IPS DF 6.9 (cell line): ENCODE results near the gene ENTHD1.

Source experiments
- DNase-seq: peaks from one replicate; pipeline ENCODE4 v3.0.0-alpha.2; 2013; ENCODE audit warnings: low read depth, low spot score
- H3K27ac ChIP-seq: one replicate; pipeline ENCODE4 v1.5.1; 2013; ENCODE audit warnings: low read length, control low read depth
- H3K27me3 ChIP-seq: 2 replicates; pipeline ENCODE4 v1.6.1; 2013; ENCODE audit warnings: mild to moderate bottlenecking, low read length; ENCODE audit not compliant: control insufficient read depth, insufficient read depth
- H3K36me3 ChIP-seq: 2 replicates; pipeline ENCODE4 v1.6.1; 2013; ENCODE audit warnings: low read length; ENCODE audit not compliant: control insufficient read depth, insufficient read depth
- H3K4me1 ChIP-seq: 2 replicates; pipeline ENCODE4 v1.6.1; 2013; ENCODE audit warnings: low read length; ENCODE audit not compliant: control insufficient read depth, insufficient read depth
- H3K4me3 ChIP-seq: 2 replicates; pipeline ENCODE4 v1.5.1; 2013; ENCODE audit warnings: mild to moderate bottlenecking, low read length
- H3K9me3 ChIP-seq: 2 replicates; pipeline ENCODE4 v1.6.1; 2013; ENCODE audit warnings: low read length, inconsistent platforms; ENCODE audit not compliant: control insufficient read depth, insufficient read depth
- WGBS: extraction: QIAGEN DNeasy Blood & Tissue Kit; methylation state at CpG from one replicate; pipeline ENCODE4 v1.1.7; 2013; ENCODE audit warnings: mixed read lengths, missing lambda C conversion rate; ENCODE audit not compliant: insufficient read length, insufficient coverage; 5-methylcytosine and 5-hydroxymethylcytosine counted together

Gene ENTHD1

GRCh38 chr22:39924286-39924685 is 30.7 kb upstream of the ENTHD1 start:
- no peak overlapping the region for H3K4me3 ChIP-seq
- no peak for DNase-seq
- H3K4me1 ChIP-seq, result no peaks in the 10 kb centered on the region; the same call in 1 of the 2 replicates
- no peaks in the 10 kb centered on the region for H3K27me3 ChIP-seq
- no peak overlapping the region for H3K27ac ChIP-seq
- H3K36me3 ChIP-seq, result no peaks in the 10 kb centered on the region
- H3K9me3 ChIP-seq, result no peaks in the 10 kb centered on the region
- no CpG with 5 or more reads among the region's 18 CpGs for WGBS

DNA sequence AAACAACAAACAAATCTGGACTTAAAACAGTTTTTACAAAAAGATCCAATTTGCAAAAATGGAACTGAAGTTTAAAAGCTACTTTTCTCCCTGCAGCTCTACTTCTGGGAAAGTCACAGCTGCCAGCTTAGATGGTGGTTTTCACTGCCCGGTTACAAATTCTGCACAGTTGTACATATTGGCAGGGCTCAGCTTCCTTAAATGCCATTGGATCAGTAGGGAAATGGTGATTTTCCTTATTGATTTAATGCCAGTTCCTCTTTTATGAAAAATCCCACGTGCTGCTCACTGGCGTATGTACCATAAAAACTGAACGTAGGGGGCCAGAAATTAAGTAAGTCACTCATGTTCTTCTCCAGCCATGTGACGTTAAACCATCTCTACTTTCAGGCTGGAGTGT is 30.1 kb upstream of the ENTHD1 start:
- Histone ChIP-seq H3K27me3 (no peaks in the 10 kb centered on the region), H3K9me3 (no peaks in the 10 kb centered on the region), H3K27ac (no peak overlapping the region), H3K4me1 (no peaks in the 10 kb centered on the region; the same call in 1 of the 2 replicates), H3K36me3 (no peaks in the 10 kb centered on the region), H3K4me3 (no peak overlapping the region)
- no CpG with 5 or more reads among the region's 5 CpGs for WGBS
- DNase-seq, result no peak

DNA sequence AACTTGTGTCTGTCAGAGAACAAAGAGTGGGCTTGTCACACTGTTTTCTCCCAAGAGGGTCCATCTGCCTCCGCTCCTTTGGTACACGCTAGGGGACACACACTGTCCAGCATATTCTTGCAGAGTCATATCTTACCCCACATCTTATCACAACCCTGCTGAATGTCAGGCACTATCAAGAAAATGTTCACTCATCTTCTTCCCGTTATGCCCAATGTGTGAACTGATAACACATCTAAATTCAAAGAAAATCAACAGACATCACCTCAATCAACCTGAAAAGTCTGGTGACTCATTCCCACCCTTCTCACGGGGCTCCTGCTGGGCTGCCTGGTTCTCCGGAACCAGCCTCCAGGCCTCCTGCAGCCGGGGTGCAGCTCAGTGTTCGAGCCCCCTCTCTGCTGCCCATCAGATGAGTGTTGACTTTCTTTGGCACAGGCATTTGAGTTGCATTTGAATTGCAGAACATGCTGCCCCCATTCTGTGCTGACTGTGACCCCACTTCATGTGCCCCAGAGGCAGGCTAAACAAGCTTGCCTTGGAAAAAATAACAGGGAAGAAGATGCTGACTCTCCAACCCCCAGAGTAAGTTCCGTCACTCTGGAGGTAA is 26.7 kb upstream of the ENTHD1 start:
- H3K9me3 ChIP-seq, result no peaks in the 10 kb centered on the region
- no CpG with 5 or more reads among the region's 8 CpGs for WGBS
- H3K27ac ChIP-seq, result no peak overlapping the region
- H3K27me3 ChIP-seq, result no peaks in the 10 kb centered on the region
- H3K4me1 ChIP-seq, result 0 out of 2 replicates have a peak, but pooled peaks cover 2% of the 10 kb centered on the region
- no peaks in the 10 kb centered on the region for H3K36me3 ChIP-seq
- no peak overlapping the region for H3K4me3 ChIP-seq
- DNase-seq, result no peak

- Histone ChIP-seq H3K36me3 (no peaks in the 10 kb centered on the region), H3K4me1 (0 out of 2 replicates have a peak, but pooled peaks cover 3% of the 10 kb centered on the region), H3K4me3 (no peak overlapping the region), H3K27ac (no peak overlapping the region), H3K9me3 (no peaks in the 10 kb centered on the region), H3K27me3 (no peaks in the 10 kb centered on the region)
- no peak for DNase-seq
- no CpG with 5 or more reads among the region's 12 CpGs for WGBS
Observed at GRCh38 chr22:39917776-39918495, 24.4 kb upstream of the ENTHD1 start.

GRCh38 chr22:39917197-39917643 is 23.7 kb upstream of the ENTHD1 start:
- no peak overlapping the region for H3K4me3 ChIP-seq
- H3K36me3 ChIP-seq, result no peaks in the 10 kb centered on the region
- no CpG with 5 or more reads among the region's 5 CpGs for WGBS
- DNase-seq, result no peak
- H3K9me3 ChIP-seq, result no peaks in the 10 kb centered on the region
- H3K27me3 ChIP-seq, result no peaks in the 10 kb centered on the region
- H3K4me1 ChIP-seq, result 0 out of 2 replicates have a peak, but pooled peaks cover 3% of the 10 kb centered on the region
- no peak overlapping the region for H3K27ac ChIP-seq

DNA sequence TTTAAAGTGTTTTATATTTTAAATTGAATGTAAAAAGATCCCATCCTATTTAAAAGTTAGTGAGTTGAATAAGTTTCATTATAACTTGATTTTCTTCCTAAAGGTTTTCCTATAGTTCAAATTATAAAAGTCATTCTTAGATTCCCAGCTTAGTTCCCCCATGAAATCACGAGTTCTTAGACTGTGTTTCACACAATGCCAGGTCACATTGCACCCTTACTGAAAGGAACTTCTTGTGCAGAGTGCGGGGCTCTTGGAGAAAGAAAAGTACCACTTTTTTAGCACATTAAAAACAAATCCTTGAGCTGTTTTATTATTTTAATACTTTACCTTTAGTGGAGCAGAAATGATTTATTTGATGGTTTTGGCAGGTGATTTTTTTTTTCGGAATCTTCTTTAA is 22.9 kb upstream of the ENTHD1 start:
- Histone ChIP-seq H3K36me3 (no peaks in the 10 kb centered on the region), H3K27ac (no peak overlapping the region), H3K9me3 (no peaks in the 10 kb centered on the region), H3K27me3 (no peaks in the 10 kb centered on the region), H3K4me1 (0 out of 2 replicates have a peak, but pooled peaks cover 3% of the 10 kb centered on the region), H3K4me3 (no peak overlapping the region)
- no CpG with 5 or more reads among the region's 3 CpGs for WGBS
- DNase-seq, result no peak

GRCh38 chr22:39915295-39915726 is 21.8 kb upstream of the ENTHD1 start:
- no CpG with 5 or more reads among the region's 4 CpGs for WGBS
- no peak overlapping the region for H3K4me3 ChIP-seq

GRCh38 chr22:39914584-39914983 is 21.0 kb upstream of the ENTHD1 start:
- no peak overlapping the region for H3K27ac ChIP-seq
- no peaks in the 10 kb centered on the region for H3K9me3 ChIP-seq
- no peak for DNase-seq
- H3K36me3 ChIP-seq, result no peaks in the 10 kb centered on the region
- no CpG with 5 or more reads among the region's 9 CpGs for WGBS
- 0 out of 2 replicates have a peak, but pooled peaks cover 3% of the 10 kb centered on the region for H3K4me1 ChIP-seq
- no peak overlapping the region for H3K4me3 ChIP-seq
- no peaks in the 10 kb centered on the region for H3K27me3 ChIP-seq

More at GRCh38 chr22:39915295-39915726, 21.8 kb upstream of the ENTHD1 start:
- H3K27ac ChIP-seq, result no peak overlapping the region
- H3K27me3 ChIP-seq, result no peaks in the 10 kb centered on the region
- no peaks in the 10 kb centered on the region for H3K36me3 ChIP-seq
- 0 out of 2 replicates have a peak, but pooled peaks cover 3% of the 10 kb centered on the region for H3K4me1 ChIP-seq
- no peaks in the 10 kb centered on the region for H3K9me3 ChIP-seq
- no peak for DNase-seq

DNA sequence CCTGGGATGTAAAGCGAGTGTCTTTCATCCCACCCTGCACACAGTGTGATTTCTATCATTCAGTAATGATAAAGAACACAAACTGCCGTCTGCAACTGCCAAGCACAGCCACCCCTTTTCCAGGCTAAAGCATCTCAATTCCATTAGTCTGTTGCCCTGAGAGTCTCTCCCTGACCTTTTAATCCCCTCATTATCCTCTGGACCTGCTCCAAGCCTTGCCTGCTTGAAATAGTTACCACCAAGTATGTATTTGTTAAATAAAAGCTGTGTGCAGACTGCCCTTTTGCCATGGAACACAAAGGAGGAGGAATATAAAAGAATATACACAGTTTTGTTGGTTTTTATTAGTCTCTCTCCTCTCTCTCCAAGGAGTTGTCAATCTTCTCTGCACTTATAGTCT is 20.3 kb upstream of the ENTHD1 start:
- Histone ChIP-seq H3K4me1 (0 out of 2 replicates have a peak, but pooled peaks cover 3% of the 10 kb centered on the region), H3K4me3 (no peak overlapping the region), H3K27ac (no peak overlapping the region), H3K9me3 (no peaks in the 10 kb centered on the region), H3K36me3 (no peaks in the 10 kb centered on the region), H3K27me3 (no peaks in the 10 kb centered on the region)
- WGBS, result no CpG with 5 or more reads among the region's 2 CpGs
- no peak for DNase-seq

DNA sequence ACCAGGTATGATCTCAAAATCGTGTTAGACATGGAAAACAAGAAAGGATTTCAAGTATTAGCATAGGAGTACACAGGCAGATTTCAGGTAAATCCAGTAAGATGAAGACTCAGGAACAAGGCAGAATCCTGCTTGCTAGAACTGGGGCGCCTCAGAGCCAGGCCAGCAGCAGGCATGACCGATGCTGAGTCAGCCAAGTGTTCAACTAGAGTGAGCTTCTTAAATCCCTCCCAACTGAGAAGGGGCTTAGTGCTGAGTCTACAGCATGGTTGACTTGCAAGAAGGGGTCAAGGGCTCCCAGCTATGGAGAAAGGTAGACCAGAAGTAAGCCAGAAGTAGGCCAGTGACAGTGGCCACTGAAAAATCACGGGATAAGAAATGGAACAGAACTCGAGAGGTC is 19.8 kb upstream of the ENTHD1 start:
- H3K4me1 ChIP-seq, result 0 out of 2 replicates have a peak, but pooled peaks cover 3% of the 10 kb centered on the region
- no peak overlapping the region for H3K27ac ChIP-seq
- H3K9me3 ChIP-seq, result no peaks in the 10 kb centered on the region
- H3K4me3 ChIP-seq, result no peak overlapping the region
- WGBS, result no CpG with 5 or more reads among the region's 5 CpGs
- no peaks in the 10 kb centered on the region for H3K36me3 ChIP-seq
- no peaks in the 10 kb centered on the region for H3K27me3 ChIP-seq
- no peak for DNase-seq
